Lung microvascular endothelial cell (primary cell): ENCODE data around the gene WHRN. TPM values are rescaled to one million over a fixed set of nuclear protein-coding genes. Genes with fewer than 3 reads are reported as not detected.

Experiments used
- DNase-seq, 2 donors: peaks; one replicate each; pipeline versions ENCODE4 v3.0.0 to v3.0.0-alpha.2; 2010; ENCODE audit warnings: low read depth in 2 of 2
- total RNA-seq: library from RNA; depleted of rRNA; stranded (reverse); fragments of >200 nt; gene quantifications from 2 replicates; pipeline ENCODE4 v1.2.1, GENCODE V29; 2014

The WHRN gene
- total RNA-seq, 1 donor from 2014 or later: 0.20 TPM

DNA sequence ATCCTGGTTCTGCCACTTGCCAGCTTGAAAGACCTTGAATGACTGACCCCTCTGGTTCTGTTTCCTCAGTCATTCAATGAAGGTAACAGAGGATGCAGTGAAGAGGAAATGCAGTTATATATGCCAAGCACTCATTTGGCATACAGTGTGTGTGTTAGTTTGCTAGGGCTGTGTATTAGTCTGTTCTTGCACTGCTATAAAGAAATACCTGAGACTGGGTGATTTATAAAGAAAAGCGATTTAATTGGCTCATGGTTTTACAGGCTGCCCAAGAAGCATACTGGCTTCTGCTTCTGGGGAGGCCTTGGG, 8.6 kb upstream of the WHRN start:
- peak in 1 of 2 donors; percentile 41 for DNase-seq

GRCh38 chr9:114513055-114513958, 8.0 kb upstream of the WHRN start:
- DNase-seq: peak; percentile 45 to 67

- DNase-seq: peak in 1 of 2 donors; percentile 17
Observed at GRCh38 chr9:114511978-114512874, 7.0 kb upstream of the WHRN start.

- peak; percentile 27 to 47 for DNase-seq
Observed at GRCh38 chr9:114507726-114508125, 2.5 kb upstream of the WHRN start.

GRCh38 chr9:114506082-114506390, 763 bp upstream of the WHRN start:
- no peak for DNase-seq

GRCh38 chr9:114504341-114505186, 709 bp downstream of the WHRN start:
- peak; percentile 63 to 71 for DNase-seq

GRCh38 chr9:114503522-114504340, 1.5 kb downstream of the WHRN start:
- no peak for DNase-seq

DNA sequence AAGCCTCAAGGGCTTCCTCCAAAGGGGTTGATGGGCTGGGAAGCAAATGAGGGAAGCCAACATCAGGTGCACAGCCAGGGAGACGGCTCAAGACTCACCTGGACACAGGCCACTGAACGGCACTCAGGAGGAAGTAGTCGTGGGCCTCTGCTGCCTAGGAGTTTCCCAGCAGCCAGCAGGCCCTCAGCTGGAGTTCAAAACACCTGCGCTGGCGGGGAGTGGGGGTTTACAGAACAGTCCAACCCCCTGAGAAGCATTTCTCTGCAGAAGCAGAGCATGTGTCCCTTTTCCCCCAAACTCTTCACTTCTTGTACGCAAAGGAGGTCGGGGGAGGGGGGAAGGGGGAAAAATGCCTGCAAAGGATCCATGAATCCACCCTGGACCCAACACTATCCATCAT, 2.3 kb downstream of the WHRN start:
- no peak for DNase-seq

DNA sequence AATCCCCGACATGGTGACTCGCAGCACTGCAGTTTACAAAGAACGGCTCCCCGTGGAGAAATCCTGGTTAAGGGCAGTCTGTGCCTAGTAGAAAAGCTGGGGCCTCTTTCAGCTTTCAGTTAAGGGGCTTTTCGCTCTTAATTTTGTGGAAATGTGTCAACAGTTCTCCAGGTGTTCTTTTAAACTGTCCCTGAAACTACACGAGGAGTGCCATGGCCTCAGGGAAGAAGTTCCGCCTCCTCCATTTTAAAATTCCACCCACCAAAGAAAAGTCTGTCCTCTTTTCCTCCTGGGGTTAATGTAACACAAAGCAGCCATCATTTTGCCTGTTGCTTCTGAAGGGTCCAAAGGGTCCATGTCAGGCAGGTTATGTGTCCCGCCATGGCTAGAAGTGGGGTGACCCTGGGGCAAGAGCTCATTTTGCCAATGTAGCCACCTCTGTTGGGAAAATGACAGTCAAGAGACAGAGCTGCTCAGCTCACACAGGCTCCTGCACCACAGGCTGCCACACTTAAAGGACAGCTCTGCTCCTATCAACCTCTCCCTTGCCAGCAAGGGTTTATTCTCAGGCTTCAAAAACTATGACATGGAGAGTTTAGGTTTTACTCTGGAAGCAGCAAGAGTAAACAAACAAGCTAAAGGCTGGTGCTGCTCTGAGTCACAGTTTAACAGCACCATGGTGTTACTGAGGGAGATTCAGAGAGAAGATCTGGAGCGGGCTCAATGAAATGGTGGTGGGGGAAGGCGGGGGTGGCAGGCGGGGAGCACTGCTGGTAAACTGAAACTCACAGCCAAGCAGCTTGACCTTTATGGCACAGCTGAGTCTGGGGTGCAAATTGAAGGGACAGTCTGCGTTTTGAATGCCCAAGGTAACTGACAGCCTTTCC, 3.2 kb downstream of the WHRN start:
- DNase-seq: peak in 1 of 2 donors; percentile 57

GRCh38 chr9:114500697-114501292, 4.5 kb downstream of the WHRN start:
- no peak for DNase-seq

DNA sequence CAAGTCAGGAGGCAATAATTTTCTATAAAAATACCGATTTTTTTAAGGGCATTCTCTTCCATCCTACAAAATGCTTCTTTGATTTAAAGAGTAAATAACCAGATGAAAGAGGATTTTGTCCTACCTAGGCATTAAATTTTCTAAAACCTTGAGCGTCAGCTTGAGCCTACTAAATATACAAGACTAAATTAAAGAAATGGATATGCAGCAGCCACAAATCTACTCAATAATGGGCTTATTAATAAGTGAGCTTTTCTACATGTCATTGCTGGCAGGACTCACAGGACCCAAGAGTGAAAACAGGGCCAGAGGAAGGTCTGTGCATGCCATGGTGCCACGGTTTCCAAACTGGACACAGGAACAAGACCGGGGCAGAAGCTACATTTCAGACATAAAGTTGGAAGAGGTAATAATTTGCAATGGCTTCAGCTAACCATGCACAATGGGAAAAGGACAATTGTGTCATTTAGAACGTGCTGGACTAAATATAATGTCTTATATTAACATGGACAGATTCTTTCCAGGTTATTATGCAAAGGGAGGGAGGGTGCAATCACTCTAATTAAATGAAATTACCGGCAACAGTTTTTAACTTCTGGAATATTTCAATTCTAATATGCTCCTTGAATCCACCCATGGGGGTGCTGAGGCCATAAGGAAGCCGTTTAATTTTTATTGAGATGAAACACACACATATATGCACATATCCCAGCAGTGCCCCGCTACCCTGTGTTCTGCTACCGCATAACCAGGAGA, 5.2 kb downstream of the WHRN start:
- DNase-seq: no peak

DNA sequence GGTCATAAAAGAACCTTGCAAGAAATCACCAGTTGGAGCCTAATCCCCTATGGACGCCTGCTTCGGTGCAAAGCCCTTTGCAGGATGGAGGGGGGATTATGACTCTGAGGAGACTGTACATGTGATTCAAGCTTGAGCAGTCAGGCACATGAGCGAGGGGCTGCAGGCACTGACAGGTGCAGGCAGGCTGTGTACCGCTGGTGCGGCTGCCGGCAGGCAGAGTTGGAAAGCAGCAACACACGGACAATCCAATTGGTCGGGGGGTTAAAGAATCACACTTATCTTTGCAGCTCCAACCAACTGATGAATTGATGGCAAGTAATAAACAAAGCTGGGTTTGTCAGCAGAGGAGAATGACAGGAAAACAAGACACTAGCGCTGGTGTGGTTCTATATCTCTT, 5.7 kb downstream of the WHRN start:
- DNase-seq: no peak

DNA sequence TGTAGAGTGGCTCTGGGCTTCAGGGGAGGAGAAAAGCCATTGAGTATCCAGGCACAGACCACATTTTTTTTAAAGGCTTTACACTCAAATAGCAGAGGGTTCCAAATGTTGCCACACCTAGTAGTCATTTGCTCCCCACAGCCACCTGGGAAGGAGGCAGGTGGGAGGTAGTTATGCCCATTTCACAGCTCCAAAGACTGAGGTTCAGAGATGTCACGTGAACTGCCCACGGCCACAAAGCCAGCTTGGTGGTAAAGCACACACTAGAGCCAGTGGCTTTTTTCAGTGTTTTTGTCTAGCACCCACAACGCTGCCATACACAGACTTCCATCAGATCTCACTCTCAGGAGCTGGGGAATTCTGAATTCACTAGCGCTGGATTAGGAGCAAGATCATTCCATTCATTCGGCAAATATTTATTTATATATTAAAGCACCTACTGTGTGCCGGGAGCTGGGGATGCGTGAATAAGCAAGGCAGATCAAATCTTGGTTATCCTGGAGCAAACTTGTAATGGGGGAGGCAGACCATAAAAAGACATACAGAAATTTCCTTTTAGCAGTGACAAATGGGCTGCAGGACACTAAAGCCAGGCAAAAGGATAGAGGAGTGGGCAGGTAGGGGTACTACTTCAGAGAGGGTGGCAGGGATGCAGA, 7.4 kb downstream of the WHRN start:
- DNase-seq: no peak

- DNase-seq: no peak
Observed at GRCh38 chr9:114497236-114497635, 8.0 kb downstream of the WHRN start.

DNA sequence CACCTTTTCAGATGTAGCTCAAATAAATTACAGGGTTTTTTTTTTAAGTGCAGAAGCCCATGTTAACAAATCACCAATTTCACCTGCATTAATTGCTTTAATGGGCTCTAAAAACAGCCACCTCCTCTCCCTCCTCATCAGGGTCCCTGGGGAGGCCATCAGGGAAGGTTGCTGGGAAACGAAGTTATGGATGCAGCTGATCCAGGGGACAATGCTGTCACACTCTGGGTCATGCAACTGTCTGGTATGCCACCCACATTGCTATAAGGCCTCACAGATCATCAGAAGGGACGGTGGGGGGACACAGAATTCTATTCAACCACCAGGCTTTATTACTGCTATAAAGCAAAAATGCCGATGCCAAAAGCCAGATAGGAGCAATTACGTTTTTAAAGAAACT, 9.3 kb downstream of the WHRN start:
- DNase-seq: no peak

DNA sequence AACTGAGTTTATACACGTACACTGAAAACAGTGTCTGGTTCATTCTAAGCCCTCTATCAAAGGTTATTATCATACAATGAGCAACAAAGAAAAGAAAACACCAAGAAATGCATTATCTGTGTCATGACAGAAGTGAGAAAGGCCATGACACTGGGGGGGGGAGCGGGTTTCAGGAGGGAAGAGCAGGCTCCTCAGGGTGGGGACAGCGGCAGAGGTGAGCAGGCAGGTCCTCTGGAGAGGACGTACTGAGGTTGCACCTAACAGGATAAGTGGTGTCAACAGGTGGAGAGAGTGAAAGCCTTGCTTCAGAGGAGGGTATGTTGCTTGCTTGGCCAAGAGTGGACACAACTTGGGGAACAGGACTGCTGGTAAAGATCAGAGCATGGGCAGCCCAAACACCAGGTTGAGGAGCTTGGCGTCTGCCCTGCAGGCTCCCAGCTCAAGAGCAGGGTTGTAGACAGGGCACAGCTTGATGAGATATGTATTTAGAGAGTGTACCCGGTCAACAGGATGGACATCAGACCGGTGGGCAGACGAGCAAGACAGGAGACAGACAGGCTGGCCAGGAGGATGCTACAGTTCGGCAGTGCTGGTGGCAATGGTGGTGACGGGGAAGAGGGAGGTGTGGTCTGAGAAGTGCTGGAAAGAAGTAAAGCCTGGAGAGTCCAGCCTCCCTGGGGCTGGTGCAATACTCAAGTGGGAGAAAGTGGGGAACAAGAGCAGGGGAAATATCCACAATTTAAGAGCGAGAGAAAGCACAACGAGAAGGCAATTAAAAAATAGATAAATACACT, 10.3 kb downstream of the WHRN start:
- DNase-seq: no peak

- DNase-seq: peak; percentile 8 to 68
Observed at GRCh38 chr9:114493521-114494184, 11.6 kb downstream of the WHRN start.
